PFSK-1 (cell line): ENCODE measurements around the gene TCP1.

Experiments used
- FOXP2 ChIP-seq: optimal IDR thresholded peaks from 2 replicates; pipeline ENCODE3; 2011; ENCODE audit warnings: borderline replicate concordance, control low read depth, inconsistent platforms; ENCODE audit not compliant: insufficient read depth; ENCODE audit errors: extremely low read length, extremely low read depth
- POLR2AphosphoS5 ChIP-seq: IDR thresholded peaks from 2 replicates; pipeline ENCODE4 v1.6.1; 2012; ENCODE audit warnings: low read depth, mild to moderate bottlenecking, control low read depth, low read length, moderate library complexity
- SIN3A ChIP-seq: IDR thresholded peaks from 2 replicates; pipeline ENCODE4 v1.6.1; 2012; ENCODE audit warnings: mild to moderate bottlenecking, low read length, moderate library complexity, borderline replicate concordance; ENCODE audit not compliant: insufficient read depth
- TAF1 ChIP-seq: IDR thresholded peaks from 2 replicates; pipeline ENCODE4 v1.6.1; 2012; ENCODE audit warnings: low read length, control low read depth, borderline replicate concordance; ENCODE audit not compliant: insufficient read depth
- TF ChIP-seq, protein P1 (sequence below), 2 experiments: IDR thresholded peaks; 2 replicates each; pipeline versions ENCODE4 v1.6.1 to v1.8.0; 2011 to 2012; ENCODE audit warnings: low read depth in 2 of 2, low read length in 2 of 2, control low read depth in 1 of 2, inconsistent platforms in 1 of 2, mild to moderate bottlenecking in 1 of 2, moderate library complexity in 1 of 2; ENCODE audit not compliant: insufficient read depth in 1 of 2

TCP1 gene

GRCh38 chr6:159754401-159754800, 35.0 kb downstream of the TCP1 start:
- TF ChIP-seq SIN3A, result no peak
- TF ChIP-seq TAF1, result no peak
- TF ChIP-seq, protein P1, sequence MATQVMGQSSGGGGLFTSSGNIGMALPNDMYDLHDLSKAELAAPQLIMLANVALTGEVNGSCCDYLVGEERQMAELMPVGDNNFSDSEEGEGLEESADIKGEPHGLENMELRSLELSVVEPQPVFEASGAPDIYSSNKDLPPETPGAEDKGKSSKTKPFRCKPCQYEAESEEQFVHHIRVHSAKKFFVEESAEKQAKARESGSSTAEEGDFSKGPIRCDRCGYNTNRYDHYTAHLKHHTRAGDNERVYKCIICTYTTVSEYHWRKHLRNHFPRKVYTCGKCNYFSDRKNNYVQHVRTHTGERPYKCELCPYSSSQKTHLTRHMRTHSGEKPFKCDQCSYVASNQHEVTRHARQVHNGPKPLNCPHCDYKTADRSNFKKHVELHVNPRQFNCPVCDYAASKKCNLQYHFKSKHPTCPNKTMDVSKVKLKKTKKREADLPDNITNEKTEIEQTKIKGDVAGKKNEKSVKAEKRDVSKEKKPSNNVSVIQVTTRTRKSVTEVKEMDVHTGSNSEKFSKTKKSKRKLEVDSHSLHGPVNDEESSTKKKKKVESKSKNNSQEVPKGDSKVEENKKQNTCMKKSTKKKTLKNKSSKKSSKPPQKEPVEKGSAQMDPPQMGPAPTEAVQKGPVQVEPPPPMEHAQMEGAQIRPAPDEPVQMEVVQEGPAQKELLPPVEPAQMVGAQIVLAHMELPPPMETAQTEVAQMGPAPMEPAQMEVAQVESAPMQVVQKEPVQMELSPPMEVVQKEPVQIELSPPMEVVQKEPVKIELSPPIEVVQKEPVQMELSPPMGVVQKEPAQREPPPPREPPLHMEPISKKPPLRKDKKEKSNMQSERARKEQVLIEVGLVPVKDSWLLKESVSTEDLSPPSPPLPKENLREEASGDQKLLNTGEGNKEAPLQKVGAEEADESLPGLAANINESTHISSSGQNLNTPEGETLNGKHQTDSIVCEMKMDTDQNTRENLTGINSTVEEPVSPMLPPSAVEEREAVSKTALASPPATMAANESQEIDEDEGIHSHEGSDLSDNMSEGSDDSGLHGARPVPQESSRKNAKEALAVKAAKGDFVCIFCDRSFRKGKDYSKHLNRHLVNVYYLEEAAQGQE (IDR thresholded peaks at IDR 0.05; ENCODE audit: insufficient read depth in 1 of 2, low read depth in 2 of 2, low read length in 2 of 2), result no peak
- TF ChIP-seq POLR2AphosphoS5, result no peak
- no peak for TF ChIP-seq FOXP2

GRCh38 chr6:159753081-159753872, 36.1 kb downstream of the TCP1 start:
- TF ChIP-seq TAF1 (no peak), POLR2AphosphoS5 (no peak), FOXP2 (no peak), SIN3A (no peak)
- TF ChIP-seq, protein P1 (IDR thresholded peaks at IDR 0.05; ENCODE audit: insufficient read depth in 1 of 2, low read depth in 2 of 2, low read length in 2 of 2), result no peak

GRCh38 chr6:159751448-159751847, 38.0 kb downstream of the TCP1 start:
- TF ChIP-seq TAF1, result no peak

DNA sequence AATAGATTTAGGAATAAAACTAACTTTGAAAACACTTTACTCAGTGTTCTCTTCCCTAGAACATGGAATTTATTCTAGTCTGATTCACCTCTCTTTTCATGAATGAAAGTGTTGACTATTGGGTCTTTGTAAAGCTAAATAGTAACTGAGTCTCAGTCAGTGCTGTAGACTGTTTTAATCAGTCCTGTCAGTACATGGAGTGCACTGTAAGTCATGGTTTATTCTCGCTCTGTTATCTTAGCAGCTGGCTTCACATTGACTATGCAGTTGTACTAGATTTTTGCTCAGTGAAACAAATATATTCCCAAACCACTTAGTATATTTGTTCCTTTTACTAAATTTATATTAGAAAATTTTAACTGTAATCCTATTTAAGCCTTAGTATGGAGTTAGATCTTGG, 42.6 kb downstream of the TCP1 start:
- no peak for TF ChIP-seq TAF1
- no peak for TF ChIP-seq SIN3A
- no peak for TF ChIP-seq FOXP2
- TF ChIP-seq, protein P1 (IDR thresholded peaks at IDR 0.05; ENCODE audit: insufficient read depth in 1 of 2, low read depth in 2 of 2, low read length in 2 of 2), result no peak
- no peak for TF ChIP-seq POLR2AphosphoS5

GRCh38 chr6:159745081-159745480, 44.3 kb downstream of the TCP1 start:
- TF ChIP-seq POLR2AphosphoS5, result no peak
- TF ChIP-seq, protein P1 (IDR thresholded peaks at IDR 0.05; ENCODE audit: insufficient read depth in 1 of 2, low read depth in 2 of 2, low read length in 2 of 2), result no peak
- no peak for TF ChIP-seq SIN3A
- TF ChIP-seq TAF1, result no peak
- no peak for TF ChIP-seq FOXP2
